Measurements from ENCODE around the gene JADE2. TPM values are rescaled to one million over a fixed set of nuclear protein-coding genes. Genes with fewer than 3 reads are reported as not detected.

Gene JADE2
- total RNA-seq, 1 donor from 2014 or later: 3.0 TPM

Other genes starting within 250 kb of the JADE2 start
- 3.8 TPM for gene CDKL3, start 158.5 kb upstream of the JADE2 start, total RNA-seq (ENCODE audit: unreplicated experiment)
- gene UBE2B, start 154.1 kb upstream of the JADE2 start, total RNA-seq (ENCODE audit: unreplicated experiment): 63.0 TPM
- 26.2 TPM for gene CDKN2AIPNL, start 113.8 kb upstream of the JADE2 start, total RNA-seq (ENCODE audit: unreplicated experiment)
- 30.9 TPM for gene SAR1B, start 107.2 kb downstream of the JADE2 start, total RNA-seq (ENCODE audit: unreplicated experiment)
- 17.6 TPM for gene SEC24A, start 123.1 kb downstream of the JADE2 start, total RNA-seq (ENCODE audit: unreplicated experiment)
- gene CAMLG, start 212.9 kb downstream of the JADE2 start, total RNA-seq (ENCODE audit: unreplicated experiment): 35.6 TPM
- 59.4 TPM for gene DDX46, start 233.1 kb downstream of the JADE2 start, total RNA-seq (ENCODE audit: unreplicated experiment)

Data from endothelial cell (in vitro differentiated cells).